K562 (cell line): ENCODE measurements around the gene NECTIN2. TPM values are rescaled to one million over a fixed set of nuclear protein-coding genes. Genes with fewer than 3 reads are reported as not detected.
A peak's percentile ranks its signal among the peaks of the same experiment; 100 is the strongest.

ENCODE experiments used
- ATAC-seq: fragments of 200-7000 bp; cut with Tn5 transposase; 3 replicates; pipeline ENCODE4 v1.9.1; 2020; ENCODE audit warnings: moderate library complexity
- BruUV-seq: library from RNA; stranded (reverse); fragments of 400-500 nt; replicated peaks from 2 replicates; lab custom pipeline; 2021; lab: Mats Ljungman, UMichigan
- CTCF ChIA-PET: fragments of 300-600 bp; formaldehyde crosslinking; extraction: SDS; loops from one replicate; lab custom pipeline; 2021; ENCODE audit warnings: low intra/inter-chr PET ratio; lab: Yijun Ruan, JAX
- POLR2A ChIA-PET: fragments of 300-600, 350-650 bp; sonication (Branson Sonifier 250); formaldehyde crosslinking; extraction: SDS; loops from one replicate; lab custom pipeline; 2021; ENCODE audit warnings: antibody characterized with exemption, inconsistent platforms; lab: Yijun Ruan, JAX
- DNase-seq, 4 experiments: peaks; one replicate each; pipeline versions ENCODE4 v3.0.0 to v3.0.0-alpha.2; 2011 to 2018; ENCODE audit warnings: low spot score in 3 of 4, mixed read lengths in 3 of 4; ENCODE audit errors: extremely low read depth in 1 of 4
- FAIRE-seq: peaks from 2 replicates; lab custom pipeline; 2011; peaks lifted over from hg19 to GRCh38; lab: Jason Lieb, UNC
- H2AFZ ChIP-seq: 2 replicates; pipeline ENCODE4 v1.6.0; 2011; ENCODE audit warnings: low read depth, low read length, control low read depth, inconsistent platforms
- H3K27ac ChIP-seq: fragments of 200-600 bp; 3 replicates; pipeline ENCODE4 v1.8.0; 2011; ENCODE audit warnings: low read depth, mild to moderate bottlenecking, control low read depth, inconsistent platforms, low read length, moderate library complexity, mixed read lengths; ENCODE audit errors: extremely low read depth
- H3K27me3 ChIP-seq, 2 experiments: fragments of 300-600 bp in 1 of 2; 2 replicates in 1 of 2; 3 replicates in 1 of 2; pipeline versions ENCODE4 v1.6.0 to v1.8.0; 2011; ENCODE audit warnings: inconsistent platforms in 2 of 2, low read length in 2 of 2, mild to moderate bottlenecking in 1 of 2, mixed read lengths in 1 of 2, moderate library complexity in 1 of 2; ENCODE audit not compliant: control insufficient read depth in 2 of 2, insufficient read depth in 2 of 2
- H3K36me3 ChIP-seq: fragments of 300-600 bp; 3 replicates; pipeline ENCODE4 v1.8.0; 2011; ENCODE audit warnings: mild to moderate bottlenecking, low read length, inconsistent platforms; ENCODE audit not compliant: control insufficient read depth, insufficient read depth
- H3K4me1 ChIP-seq, 2 experiments: fragments of 200-600 bp in 1 of 2; replicated peaks in 1 of 2; 2 replicates in 1 of 2; 3 replicates in 1 of 2; pipeline versions ENCODE4 v1.5.1 to v1.8.0; 2011; ENCODE audit warnings: inconsistent platforms in 2 of 2, low read length in 2 of 2, mild to moderate bottlenecking in 1 of 2, mixed read lengths in 1 of 2, moderate library complexity in 1 of 2; ENCODE audit not compliant: control insufficient read depth in 2 of 2, insufficient read depth in 2 of 2
- H3K4me2 ChIP-seq: 2 replicates; pipeline ENCODE4 v1.6.1; 2011; ENCODE audit warnings: low read length, control low read depth, inconsistent platforms, mixed read lengths; ENCODE audit not compliant: insufficient read depth
- H3K4me3 ChIP-seq: fragments of 200-600 bp; sonication (generic), shearing (Covaris generic); 2 replicates; pipeline ENCODE4 v1.5.1; 2016; ENCODE audit warnings: control low read depth, inconsistent platforms
- H3K79me2 ChIP-seq: fragments of 200-600 bp; 3 replicates; pipeline ENCODE4 v1.8.0; 2011; ENCODE audit warnings: low read length, inconsistent platforms; ENCODE audit not compliant: control insufficient read depth, insufficient read depth
- H3K9ac ChIP-seq, 2 experiments: 2 replicates each; pipeline versions ENCODE4 v1.6.0 to v1.6.1; 2011; ENCODE audit warnings: low read depth in 2 of 2, low read length in 2 of 2, control low read depth in 1 of 2, inconsistent platforms in 1 of 2, mild to moderate bottlenecking in 1 of 2, mixed read lengths in 1 of 2; ENCODE audit not compliant: insufficient read depth in 1 of 2
- H3K9me1 ChIP-seq: one replicate; pipeline ENCODE4 v1.6.0; 2011; ENCODE audit warnings: inconsistent platforms, mild to moderate bottlenecking, low read length, moderate library complexity; ENCODE audit not compliant: control insufficient read depth, insufficient read depth
- H3K9me3 ChIP-seq: replicated peaks from 2 replicates; pipeline ENCODE4 v1.5.1; 2011; ENCODE audit warnings: low read depth, low read length, inconsistent platforms; ENCODE audit not compliant: control insufficient read depth, insufficient read depth
- H4K20me1 ChIP-seq: replicated peaks from 2 replicates; pipeline ENCODE4 v1.6.1; 2011; ENCODE audit warnings: low read length, inconsistent platforms, mixed read lengths; ENCODE audit not compliant: control insufficient read depth, insufficient read depth
- E2F4 ChIP-seq: sonication (generic); formaldehyde crosslinking; IDR thresholded peaks from 2 replicates; pipeline ENCODE4 v1.8.0; 2022; ENCODE audit warnings: mild to moderate bottlenecking, low read depth, missing genetic modification reagents
- E2F6 ChIP-seq, 2 experiments: IDR thresholded peaks; 2 replicates each; pipeline ENCODE4 v1.6.1; 2011; ENCODE audit warnings: borderline replicate concordance in 1 of 2, control low read depth in 1 of 2, low read depth in 1 of 2, low read length in 1 of 2, mild to moderate bottlenecking in 1 of 2, mixed read lengths in 1 of 2, moderate library complexity in 1 of 2; ENCODE audit not compliant: insufficient read depth in 1 of 2, insufficient read length in 1 of 2, poor library complexity in 1 of 2, severe bottlenecking in 1 of 2; ENCODE audit errors: extremely low read depth in 1 of 2
- EWSR1 ChIP-seq: fragments of 450-650 bp; IDR thresholded peaks from 2 replicates; pipeline ENCODE4 v1.6.1; 2018; ENCODE audit warnings: borderline replicate concordance, mild to moderate bottlenecking, low read depth, moderate library complexity; ENCODE audit not compliant: partially characterized antibody
- HCFC1 ChIP-seq: IDR thresholded peaks from 2 replicates; pipeline ENCODE4 v1.6.1; 2012; ENCODE audit warnings: low read depth, low read length, improper control_type of control experiment
- HNRNPLL ChIP-seq: fragments of 200-400 bp; formaldehyde crosslinking; IDR thresholded peaks from 2 replicates; pipeline ENCODE4 v1.6.1; 2017; ENCODE audit warnings: low read length, low read depth, mild to moderate bottlenecking; ENCODE audit not compliant: poor library complexity, severe bottlenecking
- TBL1XR1 ChIP-seq, 2 experiments: IDR thresholded peaks; 2 replicates each; pipeline ENCODE4 v1.6.1; 2012; ENCODE audit warnings: improper control_type of control experiment in 2 of 2, low read length in 2 of 2, mild to moderate bottlenecking in 1 of 2
- ZBTB5 ChIP-seq: fragments of 450-650 bp; IDR thresholded peaks from 2 replicates; pipeline ENCODE4 v1.6.1; 2017; ENCODE audit warnings: antibody characterized with exemption
- ZZZ3 ChIP-seq: fragments of 450-650 bp; IDR thresholded peaks from 2 replicates; pipeline ENCODE4 v1.6.1; 2016; ENCODE audit warnings: antibody characterized with exemption, mild to moderate bottlenecking, moderate library complexity
- WGBS: fragments of 100-300 bp; shearing (Covaris generic); methylation state at CpG from one replicate; pipeline ENCODE4 v1.1.6; 2016; ENCODE audit warnings: low coverage, mixed read lengths; ENCODE audit not compliant: insufficient coverage; ENCODE audit errors: missing lambda C conversion rate; 5-methylcytosine and 5-hydroxymethylcytosine counted together
- in situ Hi-C: fragments of 300-500 bp; cut with MboI; formaldehyde crosslinking; loops from 4 replicates; pipeline ENCODE4 v1.15.0; 2018; ENCODE audit warnings: inconsistent platforms, mixed read lengths
- intact Hi-C: fragments of 100-400 bp; cut with micrococcal nuclease; formaldehyde crosslinking; loops from 2 replicates; pipeline ENCODE4 v1.14.2; 2022
- polyA plus RNA-seq, 8 experiments: library from polyadenylated mRNA; depleted of rRNA in 4 of 8; stranded (reverse) in 5 of 8; unstranded in 3 of 8; fragments of >200 nt; fragmentation: Nextera tagmentation in 2 of 8; fragmentation: Illumina TruSeq in 1 of 8; extraction: Ambion mirVana in 2 of 8; extraction: Trizol in 1 of 8; gene quantifications; 2 replicates each; pipeline versions ENCODE4 v1.2.1 to v1.2.3, GENCODE V29; 2011 to 2014; ENCODE audit warnings: inconsistent platforms in 1 of 8, missing spikeins in 1 of 8
- total RNA-seq, 7 experiments: library from RNA; depleted of rRNA in 6 of 7; stranded (reverse); fragments of >200 nt in 6 of 7; fragmentation: Illumina TruSeq in 2 of 7; extraction: Trizol in 2 of 7; gene quantifications; 2 replicates each; pipeline versions ENCODE4 v1.2.1 to v1.2.3, GENCODE V29; 2011 to 2021; ENCODE audit warnings: low replicate concordance in 1 of 7
- TF ChIP-seq, protein P1 (sequence below): fragments of 450-650 bp; IDR thresholded peaks from 2 replicates; pipeline ENCODE4 v1.6.1; 2016; ENCODE audit warnings: borderline replicate concordance

Gene NECTIN2
- total and polyA plus RNA-seq, 9 of the 15 experiments (the other 6 are each of a cell fraction or from before 2014, with no cell fraction given), result 3.9 to 94.9 (median 34.9) TPM

GRCh38 chr19:44822177-44822576 lies 23.9 kb upstream of the NECTIN2 start:
- ChIA-PET POLR2A (interaction anchor here (1.3 kb wide), 1 partner anchor 11 kb away, joined by 5 read pairs; no protein-coding TSS in a partner anchor), CTCF (no interaction called here)
- intact Hi-C loops (no loop called here), in situ Hi-C loops (no loop called here)
- Histone ChIP-seq H3K4me1 (peaks cover 0 to 20% of the 10 kb centered on the region in 2 experiments; a peak in 2 of 5 replicates), H3K9me1 (no peaks in the 10 kb centered on the region), H3K9me3 (no peaks in the 10 kb centered on the region), H4K20me1 (no peaks in the 10 kb centered on the region; the same call in 1 of the 2 replicates), H3K27me3 (peaks cover 42 to 61% of the 10 kb centered on the region in 2 experiments), H3K36me3 (no peaks in the 10 kb centered on the region), H3K4me3 (no peak overlapping the region), H2AFZ (no peak overlapping the region), H3K4me2 (no peak overlapping the region), H3K79me2 (no peaks in the 10 kb centered on the region), H3K27ac (no peak overlapping the region), H3K9ac (no peak overlapping the region)
- FAIRE-seq (no peak), ATAC-seq (no peak), DNase-seq (peak in 1 of 4 experiments; percentile 5)
- 4% methylated on average over 11 of the region's 11 CpGs for WGBS
- no TSS peak for BruUV-seq
- no peak for TF ChIP-seq ZZZ3
- TF ChIP-seq ZBTB5, result no peak
- no peak for TF ChIP-seq E2F6 (IDR thresholded peaks at IDR 0.05; ENCODE audit: borderline replicate concordance in 1 of 2, extremely low read depth in 1 of 2, insufficient read depth in 1 of 2, insufficient read length in 1 of 2, low read depth in 1 of 2, low read length in 1 of 2, poor library complexity in 1 of 2, severe bottlenecking in 1 of 2)
- TF ChIP-seq EWSR1, result no peak
- TF ChIP-seq HNRNPLL, result no peak
- no peak for TF ChIP-seq HCFC1
- no peak for TF ChIP-seq E2F4 (CRISPR knock-in tag)
- no peak for TF ChIP-seq TBL1XR1 (IDR thresholded peaks at IDR 0.05; ENCODE audit: low read length in 2 of 2)
- TF ChIP-seq, protein P1, sequence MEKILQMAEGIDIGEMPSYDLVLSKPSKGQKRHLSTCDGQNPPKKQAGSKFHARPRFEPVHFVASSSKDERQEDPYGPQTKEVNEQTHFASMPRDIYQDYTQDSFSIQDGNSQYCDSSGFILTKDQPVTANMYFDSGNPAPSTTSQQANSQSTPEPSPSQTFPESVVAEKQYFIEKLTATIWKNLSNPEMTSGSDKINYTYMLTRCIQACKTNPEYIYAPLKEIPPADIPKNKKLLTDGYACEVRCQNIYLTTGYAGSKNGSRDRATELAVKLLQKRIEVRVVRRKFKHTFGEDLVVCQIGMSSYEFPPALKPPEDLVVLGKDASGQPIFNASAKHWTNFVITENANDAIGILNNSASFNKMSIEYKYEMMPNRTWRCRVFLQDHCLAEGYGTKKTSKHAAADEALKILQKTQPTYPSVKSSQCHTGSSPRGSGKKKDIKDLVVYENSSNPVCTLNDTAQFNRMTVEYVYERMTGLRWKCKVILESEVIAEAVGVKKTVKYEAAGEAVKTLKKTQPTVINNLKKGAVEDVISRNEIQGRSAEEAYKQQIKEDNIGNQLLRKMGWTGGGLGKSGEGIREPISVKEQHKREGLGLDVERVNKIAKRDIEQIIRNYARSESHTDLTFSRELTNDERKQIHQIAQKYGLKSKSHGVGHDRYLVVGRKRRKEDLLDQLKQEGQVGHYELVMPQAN, result no peak
